Measurements from ENCODE around the gene S100A9. TPM values are rescaled to one million over a fixed set of nuclear protein-coding genes. Genes with fewer than 3 reads are reported as not detected.

S100A9 gene
- total and polyA plus RNA-seq, 2 of the 4 experiments (the other 2 are of a cell fraction), result not detected

GRCh38 chr1:153361480-153362109, 3.9 kb downstream of the S100A9 start:
- no peak for ATAC-seq (ENCODE audit: low read depth)
- POLR2A ChIA-PET (ENCODE audit: unreplicated experiment), result no interaction called here
- H4K91ac ChIP-seq (ENCODE audit: insufficient read depth, low read depth, low read length), result no peak overlapping the region
- H3K27ac ChIP-seq (ENCODE audit: insufficient read depth, low read length), result no peak overlapping the region
- H3K36me3 ChIP-seq (ENCODE audit: control insufficient read depth, insufficient read depth, low read length), result no peaks in the 10 kb centered on the region
- CTCF ChIA-PET, result no interaction called here
- H3K27me3 ChIP-seq (ENCODE audit: control insufficient read depth, insufficient read depth, low read length), result peaks cover 14% of the 10 kb centered on the region
- H2BK120ac ChIP-seq (ENCODE audit: low read depth, low read length), result no peak overlapping the region
- in situ Hi-C loops (cut with MboI; ENCODE audit: low sequenced_read_pairs), result no loop called here
- no peak overlapping the region for H3K9ac ChIP-seq (ENCODE audit: low read depth, low read length)
- no peak overlapping the region for H3K4me3 ChIP-seq (ENCODE audit: insufficient read depth, low read depth, low read length)
- no peak overlapping the region for H3K4ac ChIP-seq (ENCODE audit: low read depth, low read length)
- H3K4me2 ChIP-seq (ENCODE audit: low read depth, low read length), result no peak overlapping the region
- H3K4me1 ChIP-seq (ENCODE audit: control insufficient read depth, insufficient read depth, low read length), result no peaks in the 10 kb centered on the region
- H3K9me1 ChIP-seq (ENCODE audit: insufficient read depth, low read length), result no peaks in the 10 kb centered on the region
- H3K23ac ChIP-seq (ENCODE audit: low read depth, low read length), result no peak overlapping the region
- H3K56ac ChIP-seq (ENCODE audit: extremely low read depth, insufficient read depth, low read length), result no peak overlapping the region
- no peak overlapping the region for H2AFZ ChIP-seq (replicated peaks; ENCODE audit: low read length, poor library complexity)
- no peaks in the 10 kb centered on the region for H4K20me1 ChIP-seq (ENCODE audit: insufficient read depth, low read length)
- no peak overlapping the region for H4K5ac ChIP-seq (ENCODE audit: low read depth, low read length)
- no peaks in the 10 kb centered on the region for H3K9me3 ChIP-seq (ENCODE audit: control insufficient read depth, insufficient read depth, low read length)
- no peak overlapping the region for H4K8ac ChIP-seq (ENCODE audit: low read depth in 2 of 2, low read length in 2 of 2)
- no peak overlapping the region for H2BK15ac ChIP-seq (ENCODE audit: low read depth, low read length)
- no TSS peak for BruUV-seq (replicated peaks)
- dilution Hi-C loops (cut with HindIII; ENCODE audit: low sequenced_read_pairs, unreplicated experiment), result no loop called here
- H3K79me1 ChIP-seq (ENCODE audit: low read depth in 1 of 2, low read length in 2 of 2), result no peaks in the 10 kb centered on the region
- no peak overlapping the region for H2BK20ac ChIP-seq (ENCODE audit: low read depth, low read length)
- no peak overlapping the region for H3K18ac ChIP-seq (ENCODE audit: low read depth, low read length)
- DNase-seq, result no peak
- no peak overlapping the region for H2BK5ac ChIP-seq (ENCODE audit: low read depth, low read length, poor library complexity, severe bottlenecking)
- H2AK5ac ChIP-seq (ENCODE audit: low read depth, low read length), result no peak overlapping the region
- WGBS, 2 experiments (ENCODE audit: extremely low coverage in 2 of 2, insufficient read length in 1 of 2), result 30% methylated on average over 2 of the region's 4 CpGs; no CpG with 5 or more reads in 1 of the 2 experiments
- no peak overlapping the region for H2AK9ac ChIP-seq (replicated peaks; ENCODE audit: low read depth, low read length, poor library complexity)
- TF ChIP-seq RFX5 (IDR thresholded peaks at IDR 0.05; ENCODE audit: low read depth, low read length) (no peak), POLR2A (IDR thresholded peaks at IDR 0.05; ENCODE audit: low read depth, low read length) (no peak), CHD1 (IDR thresholded peaks at IDR 0.05; ENCODE audit: low read depth, low read length) (no peak), MAFK (IDR thresholded peaks at IDR 0.05; ENCODE audit: low read depth, low read length) (no peak), RCOR1 (IDR thresholded peaks at IDR 0.05; ENCODE audit: insufficient replicate concordance, low read length) (no peak), MAZ (IDR thresholded peaks at IDR 0.05; ENCODE audit: borderline replicate concordance, low read depth, low read length) (no peak), SMC3 (IDR thresholded peaks at IDR 0.05; ENCODE audit: low read depth, low read length) (no peak), FOS (IDR thresholded peaks at IDR 0.05; ENCODE audit: low read depth, low read length) (no peak)
- TF ChIP-seq, protein P1, sequence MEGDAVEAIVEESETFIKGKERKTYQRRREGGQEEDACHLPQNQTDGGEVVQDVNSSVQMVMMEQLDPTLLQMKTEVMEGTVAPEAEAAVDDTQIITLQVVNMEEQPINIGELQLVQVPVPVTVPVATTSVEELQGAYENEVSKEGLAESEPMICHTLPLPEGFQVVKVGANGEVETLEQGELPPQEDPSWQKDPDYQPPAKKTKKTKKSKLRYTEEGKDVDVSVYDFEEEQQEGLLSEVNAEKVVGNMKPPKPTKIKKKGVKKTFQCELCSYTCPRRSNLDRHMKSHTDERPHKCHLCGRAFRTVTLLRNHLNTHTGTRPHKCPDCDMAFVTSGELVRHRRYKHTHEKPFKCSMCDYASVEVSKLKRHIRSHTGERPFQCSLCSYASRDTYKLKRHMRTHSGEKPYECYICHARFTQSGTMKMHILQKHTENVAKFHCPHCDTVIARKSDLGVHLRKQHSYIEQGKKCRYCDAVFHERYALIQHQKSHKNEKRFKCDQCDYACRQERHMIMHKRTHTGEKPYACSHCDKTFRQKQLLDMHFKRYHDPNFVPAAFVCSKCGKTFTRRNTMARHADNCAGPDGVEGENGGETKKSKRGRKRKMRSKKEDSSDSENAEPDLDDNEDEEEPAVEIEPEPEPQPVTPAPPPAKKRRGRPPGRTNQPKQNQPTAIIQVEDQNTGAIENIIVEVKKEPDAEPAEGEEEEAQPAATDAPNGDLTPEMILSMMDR (conservative IDR thresholded peaks at IDR 0.05; ENCODE audit: low read depth, low read length), result no peak
- TF ChIP-seq, protein P2, sequence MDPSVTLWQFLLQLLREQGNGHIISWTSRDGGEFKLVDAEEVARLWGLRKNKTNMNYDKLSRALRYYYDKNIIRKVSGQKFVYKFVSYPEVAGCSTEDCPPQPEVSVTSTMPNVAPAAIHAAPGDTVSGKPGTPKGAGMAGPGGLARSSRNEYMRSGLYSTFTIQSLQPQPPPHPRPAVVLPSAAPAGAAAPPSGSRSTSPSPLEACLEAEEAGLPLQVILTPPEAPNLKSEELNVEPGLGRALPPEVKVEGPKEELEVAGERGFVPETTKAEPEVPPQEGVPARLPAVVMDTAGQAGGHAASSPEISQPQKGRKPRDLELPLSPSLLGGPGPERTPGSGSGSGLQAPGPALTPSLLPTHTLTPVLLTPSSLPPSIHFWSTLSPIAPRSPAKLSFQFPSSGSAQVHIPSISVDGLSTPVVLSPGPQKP (IDR thresholded peaks at IDR 0.05; ENCODE audit: borderline replicate concordance, low read depth, low read length), result no peak
- TF ChIP-seq, protein P3, sequence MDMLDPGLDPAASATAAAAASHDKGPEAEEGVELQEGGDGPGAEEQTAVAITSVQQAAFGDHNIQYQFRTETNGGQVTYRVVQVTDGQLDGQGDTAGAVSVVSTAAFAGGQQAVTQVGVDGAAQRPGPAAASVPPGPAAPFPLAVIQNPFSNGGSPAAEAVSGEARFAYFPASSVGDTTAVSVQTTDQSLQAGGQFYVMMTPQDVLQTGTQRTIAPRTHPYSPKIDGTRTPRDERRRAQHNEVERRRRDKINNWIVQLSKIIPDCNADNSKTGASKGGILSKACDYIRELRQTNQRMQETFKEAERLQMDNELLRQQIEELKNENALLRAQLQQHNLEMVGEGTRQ (IDR thresholded peaks at IDR 0.05; ENCODE audit: low read depth, low read length), result no peak
- H3K14ac ChIP-seq (replicated peaks; ENCODE audit: low read depth, low read length), result no peak overlapping the region
- intact Hi-C loops (cut with micrococcal nuclease), result no loop called here
